ENCODE measurements around the gene NR5A1.

Gene NR5A1

GRCh38 chr9:124439086-124439485 lies 68.1 kb downstream of the NR5A1 start:
- DNase-seq, result no peak

- DNase-seq, result no peak
Measured at GRCh38 chr9:124438091-124438490, 69.1 kb downstream of the NR5A1 start.

GRCh38 chr9:124437086-124437485 lies 70.1 kb downstream of the NR5A1 start:
- no peak for DNase-seq

- DNase-seq, result no peak
Measured at GRCh38 chr9:124436320-124436719, 70.9 kb downstream of the NR5A1 start.
